Measurements from ENCODE around the gene OR5I1. TPM values are rescaled to one million over a fixed set of nuclear protein-coding genes. Genes with fewer than 3 reads are reported as not detected.

Gene OR5I1
- total and polyA plus RNA-seq, 8 donors: not detected

GRCh38 chr11:55956521-55956920 is 20.3 kb upstream of the OR5I1 start:
- no peak overlapping the region for H3K4me3 ChIP-seq
- peak in 2 of 4 donors; percentile 28 to 64 for ATAC-seq
- intact Hi-C loops (cut with DNase I): no loop called here
- H3K4me1 ChIP-seq: no peaks in the 10 kb centered on the region
- H3K36me3 ChIP-seq: no peaks in the 10 kb centered on the region
- no peak for DNase-seq
- H3K27me3 ChIP-seq: no peaks in the 10 kb centered on the region
- FAIRE-seq: no peak
- TF ChIP-seq, protein P1, sequence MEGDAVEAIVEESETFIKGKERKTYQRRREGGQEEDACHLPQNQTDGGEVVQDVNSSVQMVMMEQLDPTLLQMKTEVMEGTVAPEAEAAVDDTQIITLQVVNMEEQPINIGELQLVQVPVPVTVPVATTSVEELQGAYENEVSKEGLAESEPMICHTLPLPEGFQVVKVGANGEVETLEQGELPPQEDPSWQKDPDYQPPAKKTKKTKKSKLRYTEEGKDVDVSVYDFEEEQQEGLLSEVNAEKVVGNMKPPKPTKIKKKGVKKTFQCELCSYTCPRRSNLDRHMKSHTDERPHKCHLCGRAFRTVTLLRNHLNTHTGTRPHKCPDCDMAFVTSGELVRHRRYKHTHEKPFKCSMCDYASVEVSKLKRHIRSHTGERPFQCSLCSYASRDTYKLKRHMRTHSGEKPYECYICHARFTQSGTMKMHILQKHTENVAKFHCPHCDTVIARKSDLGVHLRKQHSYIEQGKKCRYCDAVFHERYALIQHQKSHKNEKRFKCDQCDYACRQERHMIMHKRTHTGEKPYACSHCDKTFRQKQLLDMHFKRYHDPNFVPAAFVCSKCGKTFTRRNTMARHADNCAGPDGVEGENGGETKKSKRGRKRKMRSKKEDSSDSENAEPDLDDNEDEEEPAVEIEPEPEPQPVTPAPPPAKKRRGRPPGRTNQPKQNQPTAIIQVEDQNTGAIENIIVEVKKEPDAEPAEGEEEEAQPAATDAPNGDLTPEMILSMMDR (IDR thresholded peaks at IDR 0.05): no peak
- H3K9me3 ChIP-seq: no peaks in the 10 kb centered on the region
- no peak overlapping the region for H3K27ac ChIP-seq
- whole genome bisulfite sequencing, 2 donors: 9 to 12% methylated on average over 4 of the region's 4 CpGs

- Histone ChIP-seq H3K9me3 (no peaks in the 10 kb centered on the region), H3K27me3 (no peaks in the 10 kb centered on the region), H3K4me1 (no peaks in the 10 kb centered on the region), H3K27ac (no peak overlapping the region), H3K36me3 (no peaks in the 10 kb centered on the region), H3K4me3 (no peak overlapping the region)
- whole genome bisulfite sequencing, 2 donors: 54 to 71% methylated on average over 4 of the region's 4 CpGs
- DNase-seq (peak in 1 of 6 donors; percentile 20), ATAC-seq (no peak), FAIRE-seq (no peak)
- intact Hi-C loops (cut with DNase I): loop anchor here in 1 of 3 donors (10.0 kb wide), 1 partner anchor 835 kb away; no protein-coding TSS in a partner anchor
- TF ChIP-seq, protein P1 (IDR thresholded peaks at IDR 0.05): no peak
Observed at GRCh38 chr11:55949330-55949729, 13.1 kb upstream of the OR5I1 start.

DNA sequence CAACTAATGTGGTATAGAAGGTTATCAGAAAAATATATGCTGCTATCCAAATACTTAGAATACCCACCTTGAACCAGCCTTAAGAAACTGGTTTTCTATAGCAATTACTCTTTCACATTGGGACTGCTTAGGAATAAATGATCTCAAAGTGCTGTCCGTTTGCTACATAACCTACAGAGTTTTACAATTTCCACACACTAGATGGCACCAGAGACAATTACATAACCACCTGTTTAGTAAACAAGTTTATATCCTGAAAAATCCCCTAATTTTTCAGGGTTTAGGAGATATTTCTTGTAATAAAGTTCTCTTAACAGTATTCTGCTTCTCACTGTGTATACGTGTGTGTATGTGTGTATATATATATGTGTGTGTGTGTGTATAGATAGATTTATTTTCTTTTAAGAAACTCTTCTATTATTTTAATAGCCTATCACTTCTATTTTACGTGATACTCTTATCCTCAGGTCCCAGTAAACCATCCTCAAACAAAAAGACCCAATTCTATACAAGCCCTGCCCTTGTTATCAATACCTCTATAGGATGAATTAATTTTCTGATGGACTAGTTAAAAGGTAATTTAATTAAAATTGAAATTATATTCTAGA is 6.7 kb upstream of the OR5I1 start:
- H3K9me3 ChIP-seq: no peaks in the 10 kb centered on the region
- peak; percentile 5 for FAIRE-seq
- TF ChIP-seq, protein P1 (IDR thresholded peaks at IDR 0.05): peak in 3 of 4 donors; percentile 16 to 42 (median 19)
- 2% methylated on average over 3 of the region's 3 CpGs for WGBS, 2 donors
- H3K36me3 ChIP-seq: no peaks in the 10 kb centered on the region
- no peak overlapping the region for H3K4me3 ChIP-seq
- ATAC-seq: peak in 3 of 4 donors; percentile 58 to 67 (median 64)
- intact Hi-C loops (cut with DNase I): loop anchor here in 1 of 3 donors (10.0 kb wide), 1 partner anchor 842 kb away; no protein-coding TSS in a partner anchor
- H3K27me3 ChIP-seq: peaks cover 0 to 6% (median 0%) of the 10 kb centered on the region in 4 donors
- no peaks in the 10 kb centered on the region for H3K4me1 ChIP-seq
- H3K27ac ChIP-seq: no peak overlapping the region
- DNase-seq: no peak

- Histone ChIP-seq H3K27me3 (no peaks in the 10 kb centered on the region), H3K4me1 (no peaks in the 10 kb centered on the region), H3K4me3 (no peak overlapping the region), H3K9me3 (no peaks in the 10 kb centered on the region), H3K27ac (no peak overlapping the region), H3K36me3 (no peaks in the 10 kb centered on the region)
- WGBS, 2 donors: 63 to 69% methylated on average over 5 of the region's 5 CpGs
- ATAC-seq (no peak), FAIRE-seq (no peak), DNase-seq (peak in 1 of 6 donors; percentile 35)
- TF ChIP-seq, protein P1 (IDR thresholded peaks at IDR 0.05): no peak
- intact Hi-C loops (cut with DNase I): no loop called here
Observed at GRCh38 chr11:55920537-55920936, 15.7 kb downstream of the OR5I1 start.

DNA sequence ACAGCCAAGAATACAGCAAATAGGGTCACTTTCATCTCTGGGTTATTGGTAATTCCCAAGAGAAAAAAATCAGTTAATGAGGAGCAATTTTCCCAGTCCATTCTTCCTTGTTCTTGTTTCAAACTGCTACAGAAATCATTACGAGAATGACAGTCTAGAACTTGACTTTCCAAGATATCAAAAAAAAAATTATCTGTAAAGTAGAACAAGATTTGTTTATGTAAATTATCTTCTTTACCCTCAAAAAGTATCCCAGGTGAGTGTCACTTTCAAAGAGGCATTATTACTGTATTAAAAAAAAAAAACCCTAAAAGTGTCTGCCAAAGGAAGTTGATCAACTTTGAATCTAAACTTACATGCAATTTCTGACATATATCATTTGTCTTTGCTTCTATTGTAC is 21.7 kb downstream of the OR5I1 start, which contains the start of gene OR5W2:
TSS of gene OR5W2 (minus strand) at position 101 of the 400 bp plus-strand sequence. CDS start at position 101, 0 bp downstream.
- FAIRE-seq: no peak
- 18 to 25% methylated on average over 1 of the region's 1 CpG for WGBS, 2 donors
- H3K36me3 ChIP-seq: no peaks in the 10 kb centered on the region
- no peak for ATAC-seq
- intact Hi-C loops (cut with DNase I): no loop called here
- H3K4me1 ChIP-seq: no peaks in the 10 kb centered on the region
- TF ChIP-seq, protein P1 (IDR thresholded peaks at IDR 0.05): no peak
- H3K4me3 ChIP-seq: no peak within 1 kb of the TSS
- H3K9me3 ChIP-seq: no peaks in the 10 kb centered on the region
- DNase-seq: no peak
- H3K27ac ChIP-seq: no peak within 1 kb of the TSS
- H3K27me3 ChIP-seq: no peaks in the 10 kb centered on the region

All from pancreas (tissue), 10 donors.